Neural cell (in vitro differentiated cells): ENCODE measurements around the gene GSTM5. TPM values are rescaled to one million over a fixed set of nuclear protein-coding genes. Genes with fewer than 3 reads are reported as not detected.

Experiments used
- H2AFZ ChIP-seq: fragments of 200-600, 300-800 bp; sonication (generic), shearing (Covaris generic); 2 replicates; pipeline ENCODE4 v1.6.0; 2014; ENCODE audit warnings: low read depth, mild to moderate bottlenecking, antibody characterized with exemption, low read length, moderate library complexity
- H3F3A ChIP-seq: fragments of 200-600 bp; shearing (Covaris generic); 2 replicates; pipeline ENCODE4 v1.6.1; 2016; ENCODE audit warnings: mild to moderate bottlenecking, moderate library complexity, mixed read lengths, antibody characterized with exemption, low read length; ENCODE audit not compliant: insufficient read depth, poor library complexity, severe bottlenecking
- H3K27ac ChIP-seq: fragments of 200-600, 300-800 bp; sonication (generic), shearing (Covaris generic); 2 replicates; pipeline ENCODE4 v1.5.1; 2014; ENCODE audit warnings: mild to moderate bottlenecking, low read length, moderate library complexity
- H3K27me3 ChIP-seq: fragments of 300-800, 200-600 bp; sonication (generic), shearing (Covaris generic); 2 replicates; pipeline ENCODE4 v1.6.0; 2014; ENCODE audit warnings: mild to moderate bottlenecking, low read depth, low read length, moderate library complexity; ENCODE audit not compliant: insufficient read depth
- H3K36me3 ChIP-seq: fragments of 300-800, 200-600 bp; sonication (generic), shearing (Covaris generic); 2 replicates; pipeline ENCODE4 v1.5.1; 2014; ENCODE audit warnings: mild to moderate bottlenecking, antibody characterized with exemption, low read length, moderate library complexity; ENCODE audit not compliant: insufficient read depth
- H3K4me2 ChIP-seq: fragments of 300-800, 200-600 bp; sonication (generic), shearing (Covaris generic); 2 replicates; pipeline ENCODE4 v1.6.0; 2014; ENCODE audit warnings: mild to moderate bottlenecking, low read length
- H3K4me3 ChIP-seq: fragments of 300-800, 200-600 bp; sonication (generic), shearing (Covaris generic); 2 replicates; pipeline ENCODE4 v1.5.1; 2014; ENCODE audit warnings: mild to moderate bottlenecking, low read length, moderate library complexity
- H3K79me2 ChIP-seq: fragments of 200-600 bp; shearing (Covaris generic); replicated peaks from 2 replicates; pipeline ENCODE4 v1.6.0; 2014; ENCODE audit warnings: mild to moderate bottlenecking, low read length, moderate library complexity; ENCODE audit not compliant: insufficient read depth
- H3K9ac ChIP-seq: fragments of 300-800, 200-600 bp; sonication (generic), shearing (Covaris generic); 2 replicates; pipeline ENCODE4 v1.6.1; 2016; ENCODE audit warnings: mild to moderate bottlenecking, low read length, mixed read lengths
- H3K9me2 ChIP-seq: fragments of 200-600 bp; shearing (Covaris generic); 2 replicates; pipeline ENCODE4 v1.6.1; 2016; ENCODE audit warnings: mild to moderate bottlenecking, low read length, mixed read lengths; ENCODE audit not compliant: insufficient read depth
- H3K9me3 ChIP-seq: fragments of 200-600, 300-800 bp; sonication (generic), shearing (Covaris generic); 2 replicates; pipeline ENCODE4 v1.6.1; 2016; ENCODE audit warnings: mild to moderate bottlenecking, mixed run types, low read length, moderate library complexity, mixed read lengths
- H4K20me1 ChIP-seq: fragments of 200-600 bp; shearing (Covaris generic); 2 replicates; pipeline ENCODE4 v1.6.1; 2016; ENCODE audit warnings: mild to moderate bottlenecking, mixed run types; ENCODE audit not compliant: insufficient read depth
- EP300 ChIP-seq: fragments of 450-650 bp; conservative IDR thresholded peaks from 2 replicates; pipeline ENCODE4 v1.6.1; 2014; ENCODE audit warnings: antibody characterized with exemption, mild to moderate bottlenecking, moderate library complexity; ENCODE audit not compliant: poor library complexity, severe bottlenecking
- EZH2 ChIP-seq: fragments of 200-600, 300-800 bp; shearing (Covaris generic), sonication (generic); IDR thresholded peaks from 2 replicates; pipeline ENCODE4 v1.6.1; 2014; ENCODE audit warnings: antibody characterized with exemption, low read length, borderline replicate concordance, mild to moderate bottlenecking; ENCODE audit not compliant: insufficient read depth, poor library complexity, severe bottlenecking
- MXI1 ChIP-seq: fragments of 450-650 bp; conservative IDR thresholded peaks from 2 replicates; pipeline ENCODE4 v1.6.1; 2014; ENCODE audit warnings: antibody characterized with exemption, mild to moderate bottlenecking; ENCODE audit not compliant: poor library complexity, severe bottlenecking
- POLR2AphosphoS5 ChIP-seq: IDR thresholded peaks from 2 replicates; pipeline ENCODE4 v1.6.1; 2012
- RAD21 ChIP-seq: fragments of 450-650 bp; conservative IDR thresholded peaks from 2 replicates; pipeline ENCODE4 v1.6.1; 2014; ENCODE audit warnings: antibody characterized with exemption, mild to moderate bottlenecking, moderate library complexity
- SMC3 ChIP-seq: fragments of 450-650 bp; conservative IDR thresholded peaks from 2 replicates; pipeline ENCODE4 v1.6.1; 2014; ENCODE audit warnings: antibody characterized with exemption, mild to moderate bottlenecking, moderate library complexity; ENCODE audit not compliant: poor library complexity
- TAF1 ChIP-seq: IDR thresholded peaks from 2 replicates; pipeline ENCODE4 v1.6.1; 2012; ENCODE audit warnings: low read depth
- polyA plus RNA-seq: library from polyadenylated mRNA; depleted of rRNA; stranded (reverse); fragments of >200 nt; gene quantifications from 2 replicates; pipeline ENCODE4 v1.2.3, GENCODE V29; 2014
- TF ChIP-seq, protein P1 (sequence below): fragments of 450-650 bp; IDR thresholded peaks from 2 replicates; pipeline ENCODE4 v1.5.1; 2014; ENCODE audit warnings: antibody characterized with exemption, mild to moderate bottlenecking, moderate library complexity; ENCODE audit not compliant: poor library complexity, severe bottlenecking
- TF ChIP-seq, protein P2 (sequence below): IDR thresholded peaks from 2 replicates; pipeline ENCODE4 v1.6.1; 2012; ENCODE audit warnings: borderline replicate concordance

The GSTM5 gene
- polyA plus RNA-seq, 1 donor from 2014 or later = not detected

DNA sequence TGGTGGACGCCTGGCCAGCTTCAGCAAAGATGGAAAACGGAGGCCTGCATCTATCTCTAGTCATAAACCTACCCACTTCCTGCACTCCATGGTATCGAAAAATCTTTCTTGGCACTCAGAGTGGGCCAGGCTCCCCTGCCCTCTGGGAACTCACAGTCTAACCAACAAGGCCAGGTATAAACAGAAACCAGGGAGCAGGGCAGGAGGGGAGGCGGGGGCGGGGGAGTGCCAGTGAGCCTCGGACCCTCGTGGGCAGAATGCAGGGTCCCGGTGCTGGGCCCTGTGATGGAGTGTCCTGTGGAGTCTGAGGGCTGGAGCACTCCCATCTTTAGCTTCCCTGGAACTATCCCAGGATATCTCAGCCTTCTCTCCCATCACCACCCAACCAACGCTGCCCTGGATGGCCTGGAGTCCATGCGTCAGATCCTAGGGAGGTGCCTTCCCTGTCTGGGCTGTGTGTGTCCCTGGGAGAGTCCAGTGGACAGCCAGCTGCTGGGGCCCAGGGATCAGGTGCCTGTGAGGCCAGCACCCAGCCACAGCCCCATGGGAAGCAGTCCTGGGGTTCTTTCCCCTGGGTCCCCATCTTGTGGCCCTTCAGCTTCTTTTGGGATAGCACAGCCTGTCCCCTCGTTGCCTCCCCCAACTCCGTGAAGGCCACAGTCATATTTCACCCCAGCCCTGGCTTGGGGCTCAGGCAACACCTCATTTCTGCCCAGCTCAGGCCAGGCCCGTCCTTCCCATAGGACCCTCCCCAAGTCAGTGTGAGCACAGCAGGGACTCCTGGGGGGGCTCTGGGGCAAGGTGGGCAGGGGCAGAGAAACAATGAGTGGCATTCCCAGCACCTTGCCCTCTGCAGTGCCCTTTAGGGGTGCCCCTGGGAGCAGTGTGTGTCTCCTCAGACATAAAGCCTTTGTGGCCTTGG lies 52.8 kb downstream of the GSTM5 start:
- TF ChIP-seq TAF1 (no peak), MXI1 (no peak), EZH2 (no peak), RAD21 (no peak), SMC3 (no peak), POLR2AphosphoS5 (no peak), EP300 (no peak)
- TF ChIP-seq, protein P1, sequence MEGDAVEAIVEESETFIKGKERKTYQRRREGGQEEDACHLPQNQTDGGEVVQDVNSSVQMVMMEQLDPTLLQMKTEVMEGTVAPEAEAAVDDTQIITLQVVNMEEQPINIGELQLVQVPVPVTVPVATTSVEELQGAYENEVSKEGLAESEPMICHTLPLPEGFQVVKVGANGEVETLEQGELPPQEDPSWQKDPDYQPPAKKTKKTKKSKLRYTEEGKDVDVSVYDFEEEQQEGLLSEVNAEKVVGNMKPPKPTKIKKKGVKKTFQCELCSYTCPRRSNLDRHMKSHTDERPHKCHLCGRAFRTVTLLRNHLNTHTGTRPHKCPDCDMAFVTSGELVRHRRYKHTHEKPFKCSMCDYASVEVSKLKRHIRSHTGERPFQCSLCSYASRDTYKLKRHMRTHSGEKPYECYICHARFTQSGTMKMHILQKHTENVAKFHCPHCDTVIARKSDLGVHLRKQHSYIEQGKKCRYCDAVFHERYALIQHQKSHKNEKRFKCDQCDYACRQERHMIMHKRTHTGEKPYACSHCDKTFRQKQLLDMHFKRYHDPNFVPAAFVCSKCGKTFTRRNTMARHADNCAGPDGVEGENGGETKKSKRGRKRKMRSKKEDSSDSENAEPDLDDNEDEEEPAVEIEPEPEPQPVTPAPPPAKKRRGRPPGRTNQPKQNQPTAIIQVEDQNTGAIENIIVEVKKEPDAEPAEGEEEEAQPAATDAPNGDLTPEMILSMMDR = no peak
- TF ChIP-seq, protein P2, sequence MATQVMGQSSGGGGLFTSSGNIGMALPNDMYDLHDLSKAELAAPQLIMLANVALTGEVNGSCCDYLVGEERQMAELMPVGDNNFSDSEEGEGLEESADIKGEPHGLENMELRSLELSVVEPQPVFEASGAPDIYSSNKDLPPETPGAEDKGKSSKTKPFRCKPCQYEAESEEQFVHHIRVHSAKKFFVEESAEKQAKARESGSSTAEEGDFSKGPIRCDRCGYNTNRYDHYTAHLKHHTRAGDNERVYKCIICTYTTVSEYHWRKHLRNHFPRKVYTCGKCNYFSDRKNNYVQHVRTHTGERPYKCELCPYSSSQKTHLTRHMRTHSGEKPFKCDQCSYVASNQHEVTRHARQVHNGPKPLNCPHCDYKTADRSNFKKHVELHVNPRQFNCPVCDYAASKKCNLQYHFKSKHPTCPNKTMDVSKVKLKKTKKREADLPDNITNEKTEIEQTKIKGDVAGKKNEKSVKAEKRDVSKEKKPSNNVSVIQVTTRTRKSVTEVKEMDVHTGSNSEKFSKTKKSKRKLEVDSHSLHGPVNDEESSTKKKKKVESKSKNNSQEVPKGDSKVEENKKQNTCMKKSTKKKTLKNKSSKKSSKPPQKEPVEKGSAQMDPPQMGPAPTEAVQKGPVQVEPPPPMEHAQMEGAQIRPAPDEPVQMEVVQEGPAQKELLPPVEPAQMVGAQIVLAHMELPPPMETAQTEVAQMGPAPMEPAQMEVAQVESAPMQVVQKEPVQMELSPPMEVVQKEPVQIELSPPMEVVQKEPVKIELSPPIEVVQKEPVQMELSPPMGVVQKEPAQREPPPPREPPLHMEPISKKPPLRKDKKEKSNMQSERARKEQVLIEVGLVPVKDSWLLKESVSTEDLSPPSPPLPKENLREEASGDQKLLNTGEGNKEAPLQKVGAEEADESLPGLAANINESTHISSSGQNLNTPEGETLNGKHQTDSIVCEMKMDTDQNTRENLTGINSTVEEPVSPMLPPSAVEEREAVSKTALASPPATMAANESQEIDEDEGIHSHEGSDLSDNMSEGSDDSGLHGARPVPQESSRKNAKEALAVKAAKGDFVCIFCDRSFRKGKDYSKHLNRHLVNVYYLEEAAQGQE = no peak
- H3K27me3 ChIP-seq = no peaks in the 10 kb centered on the region
- H3K9me2 ChIP-seq = no peaks in the 10 kb centered on the region
- H3K4me2 ChIP-seq = no peak overlapping the region
- no peaks in the 10 kb centered on the region for H3K79me2 ChIP-seq
- H4K20me1 ChIP-seq = no peaks in the 10 kb centered on the region
- H3K9me3 ChIP-seq = no peaks in the 10 kb centered on the region
- no peak overlapping the region for H3K9ac ChIP-seq
- H3F3A ChIP-seq = no peaks in the 10 kb centered on the region
- H3K27ac ChIP-seq = no peak overlapping the region
- H2AFZ ChIP-seq = no peak overlapping the region
- no peak overlapping the region for H3K4me3 ChIP-seq
- H3K36me3 ChIP-seq = no peaks in the 10 kb centered on the region

DNA sequence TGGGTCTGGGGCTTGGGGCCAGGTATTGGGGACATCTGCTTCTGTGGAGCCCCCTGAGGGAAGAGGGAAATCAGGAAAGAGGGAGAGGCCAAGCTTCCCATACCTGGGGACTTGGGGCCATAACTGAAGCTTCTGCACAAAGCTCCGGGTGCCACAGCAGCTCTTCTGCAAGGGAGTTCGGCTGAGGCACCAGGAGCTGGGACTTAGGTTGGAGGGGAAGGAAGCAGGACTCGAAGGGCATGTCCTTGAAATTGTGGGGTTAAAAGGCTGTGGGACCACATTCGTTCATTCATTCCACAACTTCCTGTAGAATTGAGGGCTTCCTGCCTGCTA lies 53.4 kb downstream of the GSTM5 start:
- no peaks in the 10 kb centered on the region for H3K36me3 ChIP-seq
- no peaks in the 10 kb centered on the region for H3K9me3 ChIP-seq
- H3K9ac ChIP-seq = no peak overlapping the region
- no peak overlapping the region for H2AFZ ChIP-seq
- H3K9me2 ChIP-seq = no peaks in the 10 kb centered on the region
- H3K4me3 ChIP-seq = no peak overlapping the region
- TF ChIP-seq EP300 = no peak
- no peak for TF ChIP-seq EZH2
- no peak for TF ChIP-seq TAF1
- TF ChIP-seq SMC3 = no peak
- no peak for TF ChIP-seq MXI1
- TF ChIP-seq, protein P2 = no peak
- no peak for TF ChIP-seq POLR2AphosphoS5
- TF ChIP-seq RAD21 = no peak
- TF ChIP-seq, protein P1 = no peak
- no peaks in the 10 kb centered on the region for H3K27me3 ChIP-seq
- no peak overlapping the region for H3K27ac ChIP-seq
- H3K79me2 ChIP-seq = no peaks in the 10 kb centered on the region
- no peak overlapping the region for H3K4me2 ChIP-seq
- no peaks in the 10 kb centered on the region for H4K20me1 ChIP-seq
- H3F3A ChIP-seq = no peaks in the 10 kb centered on the region
